CD4-positive, alpha-beta T cell (primary cell): ENCODE data around the gene STEAP2. TPM values are rescaled to one million over a fixed set of nuclear protein-coding genes. Genes with fewer than 3 reads are reported as not detected.

Source experiments
- ATAC-seq: fragments of 200-7000 bp; cut with Tn5 transposase; one replicate; pipeline ENCODE4 v1.10.0; 2022; ENCODE audit warnings: mild to moderate bottlenecking; ENCODE audit not compliant: poor library complexity
- CTCF ChIA-PET: fragments of 350-600 bp; sonication (Branson Sonifier 250); formaldehyde crosslinking; loops from one replicate; lab custom pipeline; 2021; ENCODE audit warnings: antibody characterized with exemption, inconsistent platforms; lab: Charles Lee
- POLR2A ChIA-PET: fragments of 350-600 bp; sonication (Branson Sonifier 250); formaldehyde crosslinking; loops from one replicate; lab custom pipeline; 2021; ENCODE audit warnings: antibody characterized with exemption, inconsistent platforms; lab: Charles Lee
- DNase-seq, 14 experiments: peaks; one replicate each; pipeline ENCODE4 v3.0.0-alpha.2; 2013 to 2020; ENCODE audit warnings: mixed read lengths in 2 of 14
- H3K27ac ChIP-seq, 2 donors: one replicate each; pipeline versions ENCODE4 v1.5.1 to v1.7.0; 2013; ENCODE audit warnings: low read length in 2 of 2, low read depth in 1 of 2, mild to moderate bottlenecking in 1 of 2
- H3K27me3 ChIP-seq, 2 experiments: 1 replicate in 1 of 2; 2 replicates in 1 of 2; pipeline versions ENCODE4 v1.6.1 to v1.7.0; 2013; ENCODE audit warnings: low read length in 2 of 2, control low read depth in 1 of 2, mild to moderate bottlenecking in 1 of 2, moderate library complexity in 1 of 2; ENCODE audit not compliant: insufficient read depth in 2 of 2, control insufficient read depth in 1 of 2
- H3K36me3 ChIP-seq: one replicate; pipeline ENCODE4 v1.6.1; 2013; ENCODE audit warnings: low read length, control low read depth; ENCODE audit not compliant: insufficient read depth
- H3K4me1 ChIP-seq: one replicate; pipeline ENCODE4 v1.6.1; 2013; ENCODE audit warnings: low read length, control low read depth; ENCODE audit not compliant: insufficient read depth
- H3K4me3 ChIP-seq: one replicate; pipeline ENCODE4 v1.5.1; 2013; ENCODE audit warnings: mild to moderate bottlenecking, low read length, moderate library complexity
- H3K9me3 ChIP-seq, 2 experiments: 1 replicate in 1 of 2; 2 replicates in 1 of 2; pipeline versions ENCODE4 v1.6.1 to v1.7.0; 2013; ENCODE audit warnings: low read length in 2 of 2, mild to moderate bottlenecking in 2 of 2, control low read depth in 1 of 2, moderate library complexity in 1 of 2; ENCODE audit not compliant: control insufficient read depth in 1 of 2, insufficient read depth in 1 of 2
- H3K27ac Mint-ChIP-seq: one replicate; pipeline ENCODE4 v1.8.0; 2020; ENCODE audit warnings: mixed read lengths
- H3K27me3 Mint-ChIP-seq: one replicate; pipeline ENCODE4 v1.8.0; 2021; ENCODE audit warnings: mixed read lengths
- H3K36me3 Mint-ChIP-seq: one replicate; pipeline ENCODE4 v1.8.0; 2021; ENCODE audit warnings: low read depth, mixed read lengths
- H3K4me1 Mint-ChIP-seq: one replicate; pipeline ENCODE4 v1.8.0; 2021; ENCODE audit warnings: low read depth, mixed read lengths
- H3K4me3 Mint-ChIP-seq: one replicate; pipeline ENCODE4 v1.8.0; 2020; ENCODE audit warnings: mild to moderate bottlenecking, mixed read lengths
- H3K9me3 Mint-ChIP-seq: one replicate; pipeline ENCODE4 v1.8.0; 2020; ENCODE audit warnings: mixed read lengths
- CTCF ChIP-seq: fragments of 200-600 bp; IDR thresholded peaks from one replicate; pipeline ENCODE4 v1.8.0; 2022; ENCODE audit warnings: antibody characterized with exemption, mild to moderate bottlenecking
- intact Hi-C, 2 experiments: fragments of 100-400 bp; cut with DNase I in 1 of 2; cut with micrococcal nuclease in 1 of 2; formaldehyde crosslinking; loops; one replicate each; pipeline versions ENCODE4 v1.15.1 to v1.9.0; 2023 to 2025; cut with DNase I, micrococcal nuclease
- total RNA-seq, 174 experiments: library from RNA in 2 of 174; stranded (reverse) in 2 of 174; gene quantifications; one replicate each; pipeline ENCODE4 v1.2.3 and lab custom pipeline; 2021 to 2026

STEAP2 gene
- total RNA-seq, 2 experiments from 2014 or later = not detected

GRCh38 chr7:90210981-90211380 is 559 bp upstream of the STEAP2 start:
- Histone ChIP-seq H3K36me3 (no peaks in the 10 kb centered on the region), H3K4me3 (no peak overlapping the region), H3K27ac (no peak overlapping the region), H3K4me1 (peaks cover 3% of the 10 kb centered on the region), H3K27me3 (peaks cover 31 to 42% of the 10 kb centered on the region in 2 experiments), H3K9me3 (no peaks in the 10 kb centered on the region)
- Mint-ChIP-seq H3K27ac (no peak overlapping the region), H3K4me3 (no peak overlapping the region), H3K4me1 (peaks cover 5% of the 10 kb centered on the region), H3K36me3 (no peaks in the 10 kb centered on the region), H3K9me3 (no peaks in the 10 kb centered on the region), H3K27me3 (peaks cover 19% of the 10 kb centered on the region)
- intact Hi-C loops = no loop called here
- CTCF ChIA-PET = no interaction called here
- POLR2A ChIA-PET = no interaction called here
- DNase-seq (no peak), ATAC-seq (no peak)
- TF ChIP-seq CTCF = no peak

DNA sequence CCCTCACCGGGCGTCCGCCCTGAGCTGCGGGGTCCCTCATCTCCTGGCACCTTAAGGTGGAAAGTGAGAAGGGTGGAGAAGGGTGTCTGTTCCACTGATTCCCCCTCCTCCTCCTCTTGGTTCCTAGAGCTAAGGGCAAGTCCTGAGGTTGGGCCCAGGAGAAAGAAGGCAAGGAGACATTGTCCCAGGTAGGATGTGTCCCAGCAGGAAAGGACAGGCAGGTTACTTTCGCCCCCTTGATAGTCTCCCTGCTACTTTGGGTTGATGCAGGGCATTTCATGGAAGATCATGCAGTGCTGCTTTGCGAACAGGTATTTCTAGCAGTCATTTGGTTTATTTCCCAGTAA is 582 bp downstream of the STEAP2 start:
- H3K27me3 ChIP-seq = peaks cover 31 to 42% of the 10 kb centered on the region in 2 experiments
- POLR2A ChIA-PET = no interaction called here
- CTCF ChIA-PET = no interaction called here

GRCh38 chr7:90213521-90213920 is 2.0 kb downstream of the STEAP2 start:
- no peaks in the 10 kb centered on the region for H3K36me3 ChIP-seq
- Mint-ChIP-seq H3K36me3 (no peaks in the 10 kb centered on the region), H3K4me3 (no peak overlapping the region), H3K9me3 (no peaks in the 10 kb centered on the region), H3K27me3 (peaks cover 26% of the 10 kb centered on the region), H3K4me1 (peaks cover 5% of the 10 kb centered on the region), H3K27ac (no peak overlapping the region)
- intact Hi-C loops = no loop called here
- ATAC-seq (no peak), DNase-seq (no peak)
- no peaks in the 10 kb centered on the region for H3K9me3 ChIP-seq
- CTCF ChIA-PET = no interaction called here
- no peak overlapping the region for H3K27ac ChIP-seq
- peaks cover 3% of the 10 kb centered on the region for H3K4me1 ChIP-seq
- no peak for TF ChIP-seq CTCF
- POLR2A ChIA-PET = no interaction called here
- H3K27me3 ChIP-seq = peaks cover 31 to 42% of the 10 kb centered on the region in 2 experiments
- no peak overlapping the region for H3K4me3 ChIP-seq

More for the DNA sequence above, 582 bp downstream of the STEAP2 start:
- Mint-ChIP-seq H3K27ac (no peak overlapping the region), H3K27me3 (peaks cover 19% of the 10 kb centered on the region), H3K9me3 (no peaks in the 10 kb centered on the region), H3K4me3 (no peak overlapping the region), H3K36me3 (no peaks in the 10 kb centered on the region), H3K4me1 (peaks cover 5% of the 10 kb centered on the region)
- Histone ChIP-seq H3K9me3 (no peaks in the 10 kb centered on the region), H3K27ac (no peak overlapping the region), H3K36me3 (no peaks in the 10 kb centered on the region), H3K4me1 (peaks cover 3% of the 10 kb centered on the region), H3K4me3 (no peak overlapping the region)
- no peak for DNase-seq
- no peak for TF ChIP-seq CTCF
- ATAC-seq = no peak
- intact Hi-C loops = no loop called here
